Measurements from ENCODE around the gene CCL22. TPM values are rescaled to one million over a fixed set of nuclear protein-coding genes. Genes with fewer than 3 reads are reported as not detected.

CCL22 gene
- total and polyA plus RNA-seq, 2 of the 4 experiments (the other 2 are of a cell fraction): not detected

GRCh38 chr16:57315416-57315815, 43.2 kb upstream of the CCL22 start:
- dilution Hi-C loops (cut with HindIII; ENCODE audit: low sequenced_read_pairs, unreplicated experiment): no loop called here

More at GRCh38 chr16:57315416-57315815, 43.2 kb upstream of the CCL22 start:
- H3K27ac ChIP-seq (ENCODE audit: insufficient read depth, low read length): no peak overlapping the region
- no peak overlapping the region for H4K5ac ChIP-seq (ENCODE audit: low read depth, low read length)
- H2BK120ac ChIP-seq (ENCODE audit: low read depth, low read length): peak overlapping the region; percentile 54; the same call in 1 of the 2 replicates
- intact Hi-C loops (cut with micrococcal nuclease) (no loop called here), in situ Hi-C loops (cut with MboI; ENCODE audit: low sequenced_read_pairs) (no loop called here)
- no peaks in the 10 kb centered on the region for H3K9me3 ChIP-seq (ENCODE audit: control insufficient read depth, insufficient read depth, low read length)
- H3K4me3 ChIP-seq (ENCODE audit: insufficient read depth, low read depth, low read length): no peak overlapping the region
- H2BK20ac ChIP-seq (ENCODE audit: low read depth, low read length): 0 out of 2 replicates have a peak overlapping the region, but pooled peaks have one; percentile 42
- H4K8ac ChIP-seq (ENCODE audit: low read depth in 2 of 2, low read length in 2 of 2): no peak overlapping the region
- H3K36me3 ChIP-seq (ENCODE audit: control insufficient read depth, insufficient read depth, low read length): no peaks in the 10 kb centered on the region
- H3K14ac ChIP-seq (replicated peaks; ENCODE audit: low read depth, low read length): no peak overlapping the region
- TF ChIP-seq RFX5 (IDR thresholded peaks at IDR 0.05; ENCODE audit: low read depth, low read length) (no peak), CTCF (conservative IDR thresholded peaks at IDR 0.05; ENCODE audit: low read depth, low read length) (no peak), POLR2A (IDR thresholded peaks at IDR 0.05; ENCODE audit: low read depth, low read length) (no peak), USF2 (IDR thresholded peaks at IDR 0.05; ENCODE audit: low read depth, low read length) (no peak), MAFK (IDR thresholded peaks at IDR 0.05; ENCODE audit: low read depth, low read length) (no peak), NFE2L2 (IDR thresholded peaks at IDR 0.05; ENCODE audit: low read depth, low read length) (no peak), ELK1 (IDR thresholded peaks at IDR 0.05; ENCODE audit: borderline replicate concordance, low read depth, low read length) (no peak), CEBPB (IDR thresholded peaks at IDR 0.05; ENCODE audit: low read depth, low read length) (no peak), FOS (IDR thresholded peaks at IDR 0.05; ENCODE audit: low read depth, low read length) (no peak), MXI1 (IDR thresholded peaks at IDR 0.05; ENCODE audit: borderline replicate concordance, low read depth, low read length) (no peak), CHD1 (IDR thresholded peaks at IDR 0.05; ENCODE audit: low read depth, low read length) (no peak), SMC3 (IDR thresholded peaks at IDR 0.05; ENCODE audit: low read depth, low read length) (no peak), MAZ (IDR thresholded peaks at IDR 0.05; ENCODE audit: borderline replicate concordance, low read depth, low read length) (no peak), RCOR1 (IDR thresholded peaks at IDR 0.05; ENCODE audit: insufficient replicate concordance, low read length) (no peak), RAD21 (IDR thresholded peaks at IDR 0.05; ENCODE audit: low read length) (no peak), BHLHE40 (IDR thresholded peaks at IDR 0.05; ENCODE audit: low read depth, low read length) (no peak)
- ChIA-PET POLR2A (ENCODE audit: unreplicated experiment) (no interaction called here), CTCF (no interaction called here)
- H4K91ac ChIP-seq (ENCODE audit: insufficient read depth, low read depth, low read length): no peak overlapping the region; the same call in 1 of the 2 replicates
- H2BK5ac ChIP-seq (ENCODE audit: low read depth, low read length, poor library complexity, severe bottlenecking): no peak overlapping the region
- H2AK9ac ChIP-seq (replicated peaks; ENCODE audit: low read depth, low read length, poor library complexity): no peak overlapping the region
- no peaks in the 10 kb centered on the region for H3K79me1 ChIP-seq (ENCODE audit: low read depth in 1 of 2, low read length in 2 of 2)
- H4K20me1 ChIP-seq (ENCODE audit: insufficient read depth, low read length): no peaks in the 10 kb centered on the region
- no peak overlapping the region for H2BK15ac ChIP-seq (ENCODE audit: low read depth, low read length)
- DNase-seq (no peak), ATAC-seq (ENCODE audit: low read depth) (no peak)
- H3K4me2 ChIP-seq (ENCODE audit: low read depth, low read length): no peak overlapping the region
- BruUV-seq (replicated peaks): no TSS peak
- no peak overlapping the region for H3K56ac ChIP-seq (ENCODE audit: extremely low read depth, insufficient read depth, low read length)
- peak overlapping the region; percentile 24 for H2AFZ ChIP-seq (replicated peaks; ENCODE audit: low read length, poor library complexity)
- H3K18ac ChIP-seq (ENCODE audit: low read depth, low read length): no peak overlapping the region
- peaks cover 7% of the 10 kb centered on the region for H3K4me1 ChIP-seq (ENCODE audit: control insufficient read depth, insufficient read depth, low read length)
- peaks cover 7% of the 10 kb centered on the region for H3K9me1 ChIP-seq (ENCODE audit: insufficient read depth, low read length)
- H3K9ac ChIP-seq (ENCODE audit: low read depth, low read length): no peak overlapping the region
- H3K4ac ChIP-seq (ENCODE audit: low read depth, low read length): 0 out of 2 replicates have a peak overlapping the region, but pooled peaks have one; percentile 16
- H3K27me3 ChIP-seq (ENCODE audit: control insufficient read depth, insufficient read depth, low read length): peaks cover 29% of the 10 kb centered on the region
- 50% methylated on average over 4 of the region's 7 CpGs; no CpG with 5 or more reads in 1 of the 2 experiments for WGBS, 2 experiments (ENCODE audit: extremely low coverage in 2 of 2, insufficient read length in 1 of 2)
- no peak overlapping the region; the same call in 1 of the 2 replicates for H3K23ac ChIP-seq (ENCODE audit: low read depth, low read length)
- peak overlapping the region; percentile 18; the same call in 1 of the 2 replicates for H2AK5ac ChIP-seq (ENCODE audit: low read depth, low read length)

Measured in IMR-90 (cell line).